Loucy (cell line): ENCODE data around the gene NANOS2.

Source experiments
- CTCF ChIP-seq: fragments of 200-600 bp; sonication (generic); conservative IDR thresholded peaks from 2 replicates; pipeline ENCODE4 v1.5.1; 2014; ENCODE audit warnings: mild to moderate bottlenecking, antibody characterized with exemption, low read length
- EZH2phosphoT487 ChIP-seq: fragments of 200-600 bp; IDR thresholded peaks from 2 replicates; pipeline ENCODE4 v1.6.1; 2018; ENCODE audit warnings: antibody characterized with exemption, mild to moderate bottlenecking, moderate library complexity, borderline replicate concordance

- TF ChIP-seq CTCF (no peak), EZH2phosphoT487 (no peak)
Observed at GRCh38 chr19:45955905-45956608, 41.5 kb upstream of the NANOS2 start.
